Measurements from ENCODE around the gene PAQR5. TPM values are rescaled to one million over a fixed set of nuclear protein-coding genes. Genes with fewer than 3 reads are reported as not detected.

PAQR5 gene
- total and polyA plus RNA-seq, 4 donors: 0.19 to 1.1 (median 0.53) TPM

DNA sequence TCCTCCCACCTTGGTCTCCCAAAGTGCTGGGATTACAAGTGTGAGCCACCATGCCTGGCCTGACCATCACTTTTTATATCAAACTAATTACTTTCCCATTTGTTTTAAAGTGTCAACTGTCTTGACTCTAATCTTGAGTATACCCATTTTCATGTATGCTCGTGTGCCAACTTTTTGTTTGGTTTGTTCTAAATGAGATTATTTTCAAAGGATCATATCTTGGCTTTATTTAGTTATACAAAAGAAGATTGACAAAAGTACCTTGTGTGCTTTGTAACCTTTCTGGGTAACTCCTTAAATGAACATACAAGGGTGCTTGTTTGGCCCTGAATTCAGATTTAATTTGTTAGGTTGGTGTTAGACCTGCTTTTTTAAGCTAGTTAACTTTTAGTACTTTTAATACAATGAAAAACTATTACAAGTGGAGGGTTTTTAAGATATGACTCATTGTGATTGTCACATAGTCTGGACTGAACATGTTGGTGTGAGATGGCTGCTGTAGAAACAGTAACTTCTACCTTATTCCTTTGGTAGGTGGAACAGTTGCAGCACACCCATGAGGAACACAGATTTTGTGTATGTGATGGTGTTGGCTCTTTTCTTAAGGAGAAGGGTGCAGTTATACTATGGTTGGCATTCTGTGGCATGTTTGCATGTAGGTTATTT, 126.2 kb downstream of the PAQR5 start:
- no peak for DNase-seq (ENCODE audit: low spot score)
- Histone ChIP-seq H3K9me3 (ENCODE audit: control insufficient read depth in 4 of 4, low read length in 3 of 4) (no peaks in the 10 kb centered on the region), H3K4me1 (ENCODE audit: control insufficient read depth in 4 of 4, insufficient read depth in 4 of 4, low read length in 3 of 4) (no peaks in the 10 kb centered on the region), H3K27ac (ENCODE audit: low read depth in 1 of 2, low read length in 2 of 2) (no peak overlapping the region), H3K36me3 (ENCODE audit: control insufficient read depth in 4 of 4, insufficient read depth in 3 of 4, low read depth in 1 of 4, low read length in 3 of 4) (no peaks in the 10 kb centered on the region), H3K9ac (ENCODE audit: low read depth in 1 of 2, low read length in 2 of 2) (no peak overlapping the region), H3K4me3 (ENCODE audit: low read depth in 1 of 3, low read length in 3 of 3) (no peak overlapping the region), H3K27me3 (ENCODE audit: control insufficient read depth in 4 of 4, insufficient read depth in 4 of 4, low read length in 3 of 4) (no peaks in the 10 kb centered on the region)
- 98% methylated on average over 1 of the region's 1 CpG for WGBS
- TF ChIP-seq HNF4G (IDR thresholded peaks at IDR 0.05) (no peak), NR2F2 (IDR thresholded peaks at IDR 0.05) (no peak), GABPA (IDR thresholded peaks at IDR 0.05 in 1 of 2, conservative IDR thresholded peaks at IDR 0.05 in 1 of 2) (no peak), HNF4A (conservative IDR thresholded peaks at IDR 0.05) (no peak), YY1 (IDR thresholded peaks at IDR 0.05) (no peak), FOXA1 (IDR thresholded peaks at IDR 0.05) (no peak), TAF1 (conservative IDR thresholded peaks at IDR 0.05) (no peak), SP1 (IDR thresholded peaks at IDR 0.05) (no peak), FOXA2 (IDR thresholded peaks at IDR 0.05) (no peak), RAD21 (IDR thresholded peaks at IDR 0.05) (no peak), JUND (IDR thresholded peaks at IDR 0.05) (no peak), RXRA (IDR thresholded peaks at IDR 0.05) (no peak)
- TF ChIP-seq, protein P1, sequence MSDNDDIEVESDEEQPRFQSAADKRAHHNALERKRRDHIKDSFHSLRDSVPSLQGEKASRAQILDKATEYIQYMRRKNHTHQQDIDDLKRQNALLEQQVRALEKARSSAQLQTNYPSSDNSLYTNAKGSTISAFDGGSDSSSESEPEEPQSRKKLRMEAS (IDR thresholded peaks at IDR 0.05): no peak
- TF ChIP-seq, protein P2, sequence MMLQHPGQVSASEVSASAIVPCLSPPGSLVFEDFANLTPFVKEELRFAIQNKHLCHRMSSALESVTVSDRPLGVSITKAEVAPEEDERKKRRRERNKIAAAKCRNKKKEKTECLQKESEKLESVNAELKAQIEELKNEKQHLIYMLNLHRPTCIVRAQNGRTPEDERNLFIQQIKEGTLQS (IDR thresholded peaks at IDR 0.05): no peak
- TF ChIP-seq, protein P3, sequence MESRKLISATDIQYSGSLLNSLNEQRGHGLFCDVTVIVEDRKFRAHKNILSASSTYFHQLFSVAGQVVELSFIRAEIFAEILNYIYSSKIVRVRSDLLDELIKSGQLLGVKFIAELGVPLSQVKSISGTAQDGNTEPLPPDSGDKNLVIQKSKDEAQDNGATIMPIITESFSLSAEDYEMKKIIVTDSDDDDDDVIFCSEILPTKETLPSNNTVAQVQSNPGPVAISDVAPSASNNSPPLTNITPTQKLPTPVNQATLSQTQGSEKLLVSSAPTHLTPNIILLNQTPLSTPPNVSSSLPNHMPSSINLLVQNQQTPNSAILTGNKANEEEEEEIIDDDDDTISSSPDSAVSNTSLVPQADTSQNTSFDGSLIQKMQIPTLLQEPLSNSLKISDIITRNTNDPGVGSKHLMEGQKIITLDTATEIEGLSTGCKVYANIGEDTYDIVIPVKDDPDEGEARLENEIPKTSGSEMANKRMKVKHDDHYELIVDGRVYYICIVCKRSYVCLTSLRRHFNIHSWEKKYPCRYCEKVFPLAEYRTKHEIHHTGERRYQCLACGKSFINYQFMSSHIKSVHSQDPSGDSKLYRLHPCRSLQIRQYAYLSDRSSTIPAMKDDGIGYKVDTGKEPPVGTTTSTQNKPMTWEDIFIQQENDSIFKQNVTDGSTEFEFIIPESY (IDR thresholded peaks at IDR 0.05): no peak

DNA sequence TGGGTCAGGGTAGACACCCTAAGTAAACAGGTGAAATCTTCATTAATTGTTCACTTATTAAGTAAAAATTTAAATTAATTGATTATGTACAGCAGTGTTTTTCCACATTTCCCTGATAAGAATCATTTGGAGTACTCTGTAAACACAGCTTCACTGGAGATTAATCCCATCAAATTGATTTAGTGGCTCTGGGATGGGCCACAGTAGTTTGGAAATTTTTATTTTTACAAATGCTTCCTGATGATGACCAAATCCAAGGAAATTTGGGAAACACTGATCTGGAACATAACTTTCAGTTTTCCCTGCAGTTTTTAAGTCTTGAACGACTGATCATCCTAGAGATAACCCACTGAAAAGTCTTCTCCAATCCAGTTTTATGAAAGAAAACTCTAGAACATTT, 135.1 kb downstream of the PAQR5 start:
- Histone ChIP-seq H3K9ac (ENCODE audit: low read depth in 1 of 2, low read length in 2 of 2) (no peak overlapping the region), H3K27ac (ENCODE audit: low read depth in 1 of 2, low read length in 2 of 2) (no peak overlapping the region), H3K4me1 (ENCODE audit: control insufficient read depth in 4 of 4, insufficient read depth in 4 of 4, low read length in 3 of 4) (no peaks in the 10 kb centered on the region), H3K9me3 (ENCODE audit: control insufficient read depth in 4 of 4, low read length in 3 of 4) (no peaks in the 10 kb centered on the region), H3K36me3 (ENCODE audit: control insufficient read depth in 4 of 4, insufficient read depth in 3 of 4, low read depth in 1 of 4, low read length in 3 of 4) (no peaks in the 10 kb centered on the region), H3K27me3 (ENCODE audit: control insufficient read depth in 4 of 4, insufficient read depth in 4 of 4, low read length in 3 of 4) (no peaks in the 10 kb centered on the region), H3K4me3 (ENCODE audit: low read depth in 1 of 3, low read length in 3 of 3) (no peak overlapping the region)
- WGBS: 91% methylated on average over 1 of the region's 1 CpG
- no peak for DNase-seq (ENCODE audit: low spot score)
- TF ChIP-seq YY1 (IDR thresholded peaks at IDR 0.05) (no peak), FOXA2 (IDR thresholded peaks at IDR 0.05) (no peak), HNF4G (IDR thresholded peaks at IDR 0.05) (no peak), FOXA1 (IDR thresholded peaks at IDR 0.05) (no peak), RAD21 (IDR thresholded peaks at IDR 0.05) (no peak), GABPA (IDR thresholded peaks at IDR 0.05 in 1 of 2, conservative IDR thresholded peaks at IDR 0.05 in 1 of 2) (no peak), RXRA (IDR thresholded peaks at IDR 0.05) (no peak), TAF1 (conservative IDR thresholded peaks at IDR 0.05) (no peak)
- TF ChIP-seq, protein P3 (IDR thresholded peaks at IDR 0.05): no peak
- TF ChIP-seq, protein P4, sequence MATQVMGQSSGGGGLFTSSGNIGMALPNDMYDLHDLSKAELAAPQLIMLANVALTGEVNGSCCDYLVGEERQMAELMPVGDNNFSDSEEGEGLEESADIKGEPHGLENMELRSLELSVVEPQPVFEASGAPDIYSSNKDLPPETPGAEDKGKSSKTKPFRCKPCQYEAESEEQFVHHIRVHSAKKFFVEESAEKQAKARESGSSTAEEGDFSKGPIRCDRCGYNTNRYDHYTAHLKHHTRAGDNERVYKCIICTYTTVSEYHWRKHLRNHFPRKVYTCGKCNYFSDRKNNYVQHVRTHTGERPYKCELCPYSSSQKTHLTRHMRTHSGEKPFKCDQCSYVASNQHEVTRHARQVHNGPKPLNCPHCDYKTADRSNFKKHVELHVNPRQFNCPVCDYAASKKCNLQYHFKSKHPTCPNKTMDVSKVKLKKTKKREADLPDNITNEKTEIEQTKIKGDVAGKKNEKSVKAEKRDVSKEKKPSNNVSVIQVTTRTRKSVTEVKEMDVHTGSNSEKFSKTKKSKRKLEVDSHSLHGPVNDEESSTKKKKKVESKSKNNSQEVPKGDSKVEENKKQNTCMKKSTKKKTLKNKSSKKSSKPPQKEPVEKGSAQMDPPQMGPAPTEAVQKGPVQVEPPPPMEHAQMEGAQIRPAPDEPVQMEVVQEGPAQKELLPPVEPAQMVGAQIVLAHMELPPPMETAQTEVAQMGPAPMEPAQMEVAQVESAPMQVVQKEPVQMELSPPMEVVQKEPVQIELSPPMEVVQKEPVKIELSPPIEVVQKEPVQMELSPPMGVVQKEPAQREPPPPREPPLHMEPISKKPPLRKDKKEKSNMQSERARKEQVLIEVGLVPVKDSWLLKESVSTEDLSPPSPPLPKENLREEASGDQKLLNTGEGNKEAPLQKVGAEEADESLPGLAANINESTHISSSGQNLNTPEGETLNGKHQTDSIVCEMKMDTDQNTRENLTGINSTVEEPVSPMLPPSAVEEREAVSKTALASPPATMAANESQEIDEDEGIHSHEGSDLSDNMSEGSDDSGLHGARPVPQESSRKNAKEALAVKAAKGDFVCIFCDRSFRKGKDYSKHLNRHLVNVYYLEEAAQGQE (IDR thresholded peaks at IDR 0.05): no peak
- TF ChIP-seq, protein P2 (IDR thresholded peaks at IDR 0.05): no peak
- TF ChIP-seq, protein P1 (IDR thresholded peaks at IDR 0.05): no peak
- TF ChIP-seq, protein P5, sequence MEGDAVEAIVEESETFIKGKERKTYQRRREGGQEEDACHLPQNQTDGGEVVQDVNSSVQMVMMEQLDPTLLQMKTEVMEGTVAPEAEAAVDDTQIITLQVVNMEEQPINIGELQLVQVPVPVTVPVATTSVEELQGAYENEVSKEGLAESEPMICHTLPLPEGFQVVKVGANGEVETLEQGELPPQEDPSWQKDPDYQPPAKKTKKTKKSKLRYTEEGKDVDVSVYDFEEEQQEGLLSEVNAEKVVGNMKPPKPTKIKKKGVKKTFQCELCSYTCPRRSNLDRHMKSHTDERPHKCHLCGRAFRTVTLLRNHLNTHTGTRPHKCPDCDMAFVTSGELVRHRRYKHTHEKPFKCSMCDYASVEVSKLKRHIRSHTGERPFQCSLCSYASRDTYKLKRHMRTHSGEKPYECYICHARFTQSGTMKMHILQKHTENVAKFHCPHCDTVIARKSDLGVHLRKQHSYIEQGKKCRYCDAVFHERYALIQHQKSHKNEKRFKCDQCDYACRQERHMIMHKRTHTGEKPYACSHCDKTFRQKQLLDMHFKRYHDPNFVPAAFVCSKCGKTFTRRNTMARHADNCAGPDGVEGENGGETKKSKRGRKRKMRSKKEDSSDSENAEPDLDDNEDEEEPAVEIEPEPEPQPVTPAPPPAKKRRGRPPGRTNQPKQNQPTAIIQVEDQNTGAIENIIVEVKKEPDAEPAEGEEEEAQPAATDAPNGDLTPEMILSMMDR (IDR thresholded peaks at IDR 0.05; ENCODE audit: low read depth, low read length, missing input control): no peak

Data from liver (tissue), 9 donors.